HL-60 (cell line): Measurements from ENCODE around the gene NFIA.

Source experiments
- CTCF ChIP-seq: IDR thresholded peaks from one replicate; pipeline ENCODE4 v1.5.1; 2011; ENCODE audit warnings: low read length, control low read depth, inconsistent platforms; ENCODE audit not compliant: insufficient read depth
- GABPA ChIP-seq: IDR thresholded peaks from 2 replicates; pipeline ENCODE4 v1.6.1; 2012; ENCODE audit warnings: low read depth

GRCh38 chr1:61156576-61157467 lies 74.5 kb downstream of the NFIA start:
- no peak for TF ChIP-seq CTCF
- no peak for TF ChIP-seq GABPA
